NCI-H526 treated with DMSO at 0.1 percent for 48 hours (cell line): ENCODE data around the gene ABCC5.

Source experiments
- DNase-seq: peaks from one replicate; lab custom pipeline; 2025; lab: John Stamatoyannopoulos, UW

The ABCC5 gene

GRCh38 chr3:183975981-183976662, 41.6 kb downstream of the ABCC5 start:
- DNase-seq, result no peak

GRCh38 chr3:183968666-183969245, 48.9 kb downstream of the ABCC5 start:
- no peak for DNase-seq

GRCh38 chr3:183967693-183968092, 50.0 kb downstream of the ABCC5 start:
- no peak for DNase-seq

GRCh38 chr3:183966361-183966791, 51.3 kb downstream of the ABCC5 start:
- no peak for DNase-seq

GRCh38 chr3:183962807-183963206, 54.9 kb downstream of the ABCC5 start:
- DNase-seq, result no peak

GRCh38 chr3:183959214-183959613, 58.5 kb downstream of the ABCC5 start:
- DNase-seq, result no peak

- DNase-seq, result no peak
These were observed 58.9 kb downstream of the ABCC5 start for GRCh38 chr3:183958775-183959174.

- DNase-seq, result no peak
These were observed 59.5 kb downstream of the ABCC5 start for GRCh38 chr3:183958226-183958625.

- no peak for DNase-seq
These were observed 62.8 kb downstream of the ABCC5 start for GRCh38 chr3:183954875-183955274.

GRCh38 chr3:183953471-183954070, 64.1 kb downstream of the ABCC5 start:
- DNase-seq, result no peak

GRCh38 chr3:183951459-183951858, 66.2 kb downstream of the ABCC5 start:
- no peak for DNase-seq

GRCh38 chr3:183949690-183950089, 68.0 kb downstream of the ABCC5 start:
- no peak for DNase-seq

GRCh38 chr3:183946037-183946436, 71.6 kb downstream of the ABCC5 start:
- DNase-seq, result no peak

- DNase-seq, result no peak
These were observed 72.9 kb downstream of the ABCC5 start for GRCh38 chr3:183944775-183945174.

GRCh38 chr3:183943739-183944138, 73.9 kb downstream of the ABCC5 start:
- no peak for DNase-seq

- no peak for DNase-seq
These were observed 76.5 kb downstream of the ABCC5 start for GRCh38 chr3:183941216-183941615.

GRCh38 chr3:183937601-183938286, 79.9 kb downstream of the ABCC5 start:
- no peak for DNase-seq

- DNase-seq, result no peak
These were observed 84.5 kb downstream of the ABCC5 start for GRCh38 chr3:183933160-183933559.

GRCh38 chr3:183931881-183932280, 85.8 kb downstream of the ABCC5 start:
- no peak for DNase-seq

- DNase-seq, result peak; percentile 80
These were observed 87.6 kb downstream of the ABCC5 start for GRCh38 chr3:183930086-183930485.

GRCh38 chr3:183927059-183927458, 90.6 kb downstream of the ABCC5 start:
- DNase-seq, result no peak

GRCh38 chr3:183924956-183925355, 92.7 kb downstream of the ABCC5 start:
- DNase-seq, result no peak

GRCh38 chr3:183924543-183924942, 93.1 kb downstream of the ABCC5 start:
- no peak for DNase-seq
